HepG2 (cell line): ENCODE data around the gene MAGI1. TPM values are rescaled to one million over a fixed set of nuclear protein-coding genes. Genes with fewer than 3 reads are reported as not detected.

Source experiments
- ATAC-seq: fragments of 200-7000 bp; cut with Tn5 transposase; 3 replicates; pipeline ENCODE4 v1.9.1; 2020; ENCODE audit warnings: mild to moderate bottlenecking, moderate library complexity
- BruUV-seq: library from RNA; stranded (reverse); fragments of 400-500 nt; replicated peaks from 2 replicates; lab custom pipeline; 2021; lab: Mats Ljungman, UMichigan
- CTCF ChIA-PET: fragments of 300-600 bp; formaldehyde crosslinking; extraction: SDS; loops from one replicate; lab custom pipeline; 2021; ENCODE audit warnings: low total read pairs, inconsistent platforms, low intra/inter-chr PET ratio; lab: Yijun Ruan, JAX
- POLR2A ChIA-PET: fragments of 350-600 bp; sonication (Branson Sonifier 250); formaldehyde crosslinking; loops from one replicate; lab custom pipeline; 2020; ENCODE audit warnings: antibody characterized with exemption, inconsistent platforms; lab: Yijun Ruan, JAX
- DNase-seq: peaks from one replicate; pipeline ENCODE4 v3.0.0-alpha.2; 2015; ENCODE audit warnings: low spot score
- FAIRE-seq: peaks from 3 replicates; lab custom pipeline; 2011; peaks lifted over from hg19 to GRCh38; lab: Jason Lieb, UNC
- H2AFZ ChIP-seq: one replicate; pipeline ENCODE4 v1.6.1; 2011; ENCODE audit warnings: low read length, inconsistent platforms
- H3K27ac ChIP-seq: fragments of 300-600 bp; 3 replicates; pipeline ENCODE4 v1.8.0; 2011; ENCODE audit warnings: mixed run types, mild to moderate bottlenecking, mixed read lengths, low read length, inconsistent platforms; ENCODE audit not compliant: insufficient read depth; ENCODE audit errors: extremely low read length
- H3K27me3 ChIP-seq, 2 experiments: fragments of 200-600 bp in 1 of 2; 2 replicates in 1 of 2; 3 replicates in 1 of 2; pipeline versions ENCODE4 v1.6.0 to v1.8.0; 2011; ENCODE audit warnings: low read length in 2 of 2, mild to moderate bottlenecking in 2 of 2, moderate library complexity in 2 of 2, inconsistent platforms in 1 of 2; ENCODE audit not compliant: insufficient read depth in 2 of 2, control insufficient read depth in 1 of 2
- H3K36me3 ChIP-seq, 2 experiments: fragments of 200-600 bp in 1 of 2; replicated peaks in 1 of 2; 2 replicates in 1 of 2; 3 replicates in 1 of 2; pipeline versions ENCODE4 v1.5.1 to v1.8.0; 2011; ENCODE audit warnings: low read length in 2 of 2, inconsistent platforms in 1 of 2; ENCODE audit not compliant: insufficient read depth in 2 of 2, control insufficient read depth in 1 of 2
- H3K4me1 ChIP-seq: 2 replicates; pipeline ENCODE4 v1.5.1; 2012; ENCODE audit warnings: low read length, inconsistent platforms; ENCODE audit not compliant: insufficient read depth
- H3K4me2 ChIP-seq: 2 replicates; pipeline ENCODE4 v1.6.0; 2011; ENCODE audit warnings: low read depth, low read length, inconsistent platforms
- H3K4me3 ChIP-seq, 3 experiments: fragments of 200-600 bp in 1 of 3; sonication (generic), shearing (Covaris generic) in 1 of 3; replicated peaks in 1 of 3; 2 replicates each; pipeline ENCODE4 v1.5.1; 2011 to 2016; ENCODE audit warnings: low read length in 3 of 3, inconsistent platforms in 2 of 3, low read depth in 2 of 3, mild to moderate bottlenecking in 2 of 3, control low read depth in 1 of 3, mixed read lengths in 1 of 3; ENCODE audit not compliant: insufficient read depth in 1 of 3
- H3K79me2 ChIP-seq: one replicate; pipeline ENCODE4 v1.6.1; 2011; ENCODE audit warnings: low read length, inconsistent platforms; ENCODE audit not compliant: insufficient read depth
- H3K9ac ChIP-seq: 2 replicates; pipeline ENCODE4 v1.6.0; 2011; ENCODE audit warnings: mild to moderate bottlenecking, low read depth, low read length, inconsistent platforms; ENCODE audit not compliant: insufficient read depth
- H3K9me3 ChIP-seq: 2 replicates; pipeline ENCODE4 v1.5.1; 2012; ENCODE audit warnings: mild to moderate bottlenecking, low read length
- H4K20me1 ChIP-seq: 2 replicates; pipeline ENCODE4 v1.6.0; 2011; ENCODE audit warnings: inconsistent platforms, mild to moderate bottlenecking, low read length, moderate library complexity; ENCODE audit not compliant: insufficient read depth
- ATF4 ChIP-seq, 2 experiments: fragments of 450-650 bp in 1 of 2; sonication (generic) in 1 of 2; formaldehyde crosslinking; IDR thresholded peaks; 2 replicates each; pipeline versions ENCODE4 v1.5.0 to v1.8.0; 2020 to 2022; ENCODE audit warnings: mild to moderate bottlenecking in 1 of 2, missing genetic modification reagents in 1 of 2
- HBP1 ChIP-seq: IDR thresholded peaks from 2 replicates; pipeline ENCODE4 v1.6.1; 2016; ENCODE audit warnings: low read depth, control low read depth
- JUN ChIP-seq: sonication (generic); formaldehyde crosslinking; IDR thresholded peaks from 2 replicates; pipeline ENCODE4 v1.4.0; 2020; ENCODE audit warnings: mild to moderate bottlenecking, missing genetic modification reagents
- KLF15 ChIP-seq: sonication (generic); formaldehyde crosslinking; IDR thresholded peaks from 2 replicates; pipeline ENCODE4 v1.8.1; 2023; ENCODE audit warnings: borderline replicate concordance, mild to moderate bottlenecking, inconsistent platforms, missing genetic modification reagents, mixed read lengths
- NR2F6 ChIP-seq, 2 experiments: IDR thresholded peaks; 2 replicates each; pipeline ENCODE4 v1.6.1; 2016; ENCODE audit warnings: antibody characterized with exemption in 1 of 2, mild to moderate bottlenecking in 1 of 2
- POLR2AphosphoS5 ChIP-seq: IDR thresholded peaks from 2 replicates; pipeline ENCODE4 v1.6.1; 2012; ENCODE audit warnings: low read depth, low read length
- RBM22 ChIP-seq: fragments of 200-400 bp; formaldehyde crosslinking; optimal IDR thresholded peaks from 2 replicates; pipeline ENCODE3; 2017; ENCODE audit warnings: mild to moderate bottlenecking, low read length, moderate library complexity
- SAFB2 ChIP-seq: sonication (generic); formaldehyde crosslinking; IDR thresholded peaks from 2 replicates; pipeline ENCODE4 v1.5.1; 2020; ENCODE audit warnings: missing genetic modification reagents, low read depth, mild to moderate bottlenecking, borderline replicate concordance
- THAP8 ChIP-seq: sonication (generic); formaldehyde crosslinking; IDR thresholded peaks from 2 replicates; pipeline ENCODE4 v1.5.1; 2020; ENCODE audit warnings: missing genetic modification reagents, mild to moderate bottlenecking, borderline replicate concordance
- YEATS4 ChIP-seq: sonication (generic); formaldehyde crosslinking; IDR thresholded peaks from 2 replicates; pipeline ENCODE4 v1.4.0; 2020; ENCODE audit warnings: missing genetic modification reagents, borderline replicate concordance
- ZNF354B ChIP-seq: sonication (generic); formaldehyde crosslinking; IDR thresholded peaks from 2 replicates; pipeline ENCODE4 v1.8.0; 2022; ENCODE audit warnings: mild to moderate bottlenecking, missing genetic modification reagents
- ZNF563 ChIP-seq: sonication (generic); formaldehyde crosslinking; IDR thresholded peaks from 2 replicates; pipeline ENCODE4 v1.8.0; 2022; ENCODE audit warnings: mild to moderate bottlenecking, moderate library complexity, missing genetic modification reagents
- ZNF564 ChIP-seq: sonication (generic); formaldehyde crosslinking; IDR thresholded peaks from 2 replicates; pipeline ENCODE4 v1.8.1; 2023; ENCODE audit warnings: mild to moderate bottlenecking, missing genetic modification reagents
- ZNF569 ChIP-seq: sonication (generic); formaldehyde crosslinking; IDR thresholded peaks from 2 replicates; pipeline ENCODE4 v1.5.0; 2020; ENCODE audit warnings: mild to moderate bottlenecking, missing genetic modification reagents, moderate library complexity, borderline replicate concordance
- ZNF670 ChIP-seq: sonication (generic); formaldehyde crosslinking; IDR thresholded peaks from 2 replicates; pipeline ENCODE4 v1.8.0; 2022; ENCODE audit warnings: mild to moderate bottlenecking, missing genetic modification reagents, borderline replicate concordance
- ZNF720 ChIP-seq: sonication (generic); formaldehyde crosslinking; IDR thresholded peaks from 2 replicates; pipeline ENCODE4 v1.4.0; 2020; ENCODE audit warnings: missing genetic modification reagents
- WGBS: methylation state at CpG from one replicate; pipeline ENCODE4 v1.1.6; 2017; ENCODE audit warnings: low lambda C conversion rate; 5-methylcytosine and 5-hydroxymethylcytosine counted together
- in situ Hi-C: cut with HindIII; loops from 2 replicates; pipeline ENCODE4 v1.10.0; 2017; ENCODE audit warnings: low pct_unique_long_range_greater_than_20kb; ENCODE audit not compliant: extremely low pct_ligation_motif_present
- intact Hi-C: fragments of 100-400 bp; cut with micrococcal nuclease; formaldehyde crosslinking; loops from one replicate; pipeline ENCODE4 v1.10.0; 2022; ENCODE audit not compliant: unreplicated experiment
- polyA plus RNA-seq, 8 experiments: library from polyadenylated mRNA; depleted of rRNA in 3 of 8; stranded (reverse) in 7 of 8; unstranded in 1 of 8; fragments of >200 nt; fragmentation: Illumina TruSeq in 4 of 8; extraction: Trizol in 4 of 8; gene quantifications; 2 replicates each; pipeline versions ENCODE4 v1.2.1 to v1.2.3, GENCODE V29; 2011 to 2016; ENCODE audit warnings: low read depth in 4 of 8, missing spikeins in 1 of 8, mixed read lengths in 1 of 8; ENCODE audit not compliant: insufficient read depth in 1 of 8
- total RNA-seq, 5 experiments: library from RNA; depleted of rRNA; stranded (reverse); fragments of >200 nt; fragmentation: Illumina TruSeq; extraction: Trizol; gene quantifications; 2 replicates each; pipeline ENCODE4 v1.2.3, GENCODE V29; 2016; ENCODE audit warnings: low read depth in 1 of 5

MAGI1 gene
- total and polyA plus RNA-seq, 2 of the 13 experiments (the other 11 are each of a cell fraction or from before 2014, with no cell fraction given), result 22.2 to 26.0 TPM

DNA sequence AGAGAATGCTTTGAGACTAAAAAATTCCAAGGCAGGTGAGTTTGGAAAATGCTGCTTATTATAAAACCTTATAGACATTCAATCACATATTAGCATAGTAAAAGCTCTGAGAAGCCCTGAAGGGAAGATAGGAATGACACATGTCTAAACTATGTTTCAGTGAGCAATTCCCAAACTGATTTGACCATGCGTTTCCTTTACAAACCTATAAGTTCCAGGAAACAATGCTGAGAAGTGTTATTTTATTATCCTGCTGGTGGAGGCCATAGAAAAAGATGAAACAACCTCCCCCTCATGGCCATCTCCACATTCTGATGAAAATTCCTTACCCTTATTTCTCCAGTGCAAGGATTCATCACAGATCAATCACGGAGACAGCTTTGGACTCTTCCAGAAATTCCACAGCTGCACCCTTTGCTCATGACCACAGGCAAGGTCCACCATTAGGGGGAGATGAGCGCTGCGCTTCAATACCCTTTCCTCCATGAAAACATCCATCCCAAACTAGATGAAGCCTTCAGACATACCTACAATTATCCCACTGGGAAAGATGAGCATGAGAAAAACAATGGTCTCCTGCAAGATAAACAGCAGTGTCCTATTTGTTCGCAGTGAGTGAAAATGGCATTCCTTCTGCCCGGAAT is 372.1 kb downstream of the MAGI1 start:
- ATAC-seq, result no peak; the same call in 2 of the 3 replicates
- no peak overlapping the region for H3K4me3 ChIP-seq
- H3K4me1 ChIP-seq, result peaks cover 22% of the 10 kb centered on the region
- WGBS, result 78% methylated on average over 6 of the region's 6 CpGs
- H3K9me3 ChIP-seq, result no peaks in the 10 kb centered on the region
- H3K9ac ChIP-seq, result no peak overlapping the region
- in situ Hi-C loops, result no loop called here
- CTCF ChIA-PET, result no interaction called here
- POLR2A ChIA-PET, result no interaction called here
- intact Hi-C loops, result no loop called here
- H3K36me3 ChIP-seq, result no peaks in the 10 kb centered on the region
- no peak for FAIRE-seq
- peaks cover 27% of the 10 kb centered on the region for H4K20me1 ChIP-seq
- H2AFZ ChIP-seq, result no peak overlapping the region
- TF ChIP-seq THAP8 (CRISPR knock-in tag), result no peak
- H3K79me2 ChIP-seq, result peaks cover 3% of the 10 kb centered on the region
- H3K27ac ChIP-seq, result no peak overlapping the region
- H3K27me3 ChIP-seq, result no peaks in the 10 kb centered on the region
- no TSS peak for BruUV-seq
- DNase-seq, result no peak
- H3K4me2 ChIP-seq, result no peak overlapping the region

- Histone ChIP-seq H3K4me1 (peaks cover 27% of the 10 kb centered on the region), H3K36me3 (no peaks in the 10 kb centered on the region), H3K79me2 (peaks cover 3% of the 10 kb centered on the region), H3K9me3 (no peaks in the 10 kb centered on the region), H4K20me1 (peaks cover 29% of the 10 kb centered on the region), H3K27me3 (no peaks in the 10 kb centered on the region), H3K4me3 (no peak overlapping the region), H2AFZ (no peak overlapping the region), H3K4me2 (no peak overlapping the region), H3K9ac (no peak overlapping the region), H3K27ac (no peak overlapping the region)
- intact Hi-C loops (no loop called here), in situ Hi-C loops (no loop called here)
- WGBS, result 96% methylated on average over 2 of the region's 2 CpGs
- POLR2A ChIA-PET, result no interaction called here
- DNase-seq (no peak), FAIRE-seq (no peak), ATAC-seq (no peak)
- CTCF ChIA-PET, result no interaction called here
- BruUV-seq, result no TSS peak
- TF ChIP-seq JUN (CRISPR knock-in tag) (no peak), YEATS4 (CRISPR knock-in tag) (no peak), ZNF564 (CRISPR knock-in tag) (no peak), ZNF670 (CRISPR knock-in tag) (no peak), SAFB2 (no peak), NR2F6 (IDR thresholded peaks at IDR 0.05) (no peak), NR2F6 (CRISPR knock-in tag; IDR thresholded peaks at IDR 0.05) (no peak), ZNF354B (CRISPR knock-in tag) (no peak), POLR2AphosphoS5 (no peak), ZNF563 (CRISPR knock-in tag) (no peak), ATF4 (CRISPR knock-in tag; IDR thresholded peaks at IDR 0.05) (no peak), ZNF569 (CRISPR knock-in tag) (no peak), HBP1 (CRISPR knock-in tag) (no peak), ZNF720 (no peak), KLF15 (CRISPR knock-in tag) (no peak), RBM22 (no peak)
Observed at GRCh38 chr3:65665915-65666314, 372.8 kb downstream of the MAGI1 start.
